Breast epithelium (tissue), 3 donors: ENCODE measurements around the gene LST1. TPM values are rescaled to one million over a fixed set of nuclear protein-coding genes. Genes with fewer than 3 reads are reported as not detected.

Source experiments
- total RNA-seq, 3 donors: library from RNA; depleted of rRNA; stranded (reverse); fragments of >200 nt; gene quantifications; one replicate each; pipeline ENCODE4 v1.1.0, GENCODE V29; 2016

Gene LST1
- total RNA-seq, 3 donors from 2014 or later: 8.8 to 10.7 (median 9.8) TPM

Other genes starting within 250 kb of the LST1 start
- 100 to 1,000 TPM; 532 to 813 (median 727) TPM for gene HLA-B, start 229.1 kb upstream of the LST1 start, total RNA-seq
- 10 to 100 TPM; 14.9 to 28.1 (median 23.6) TPM for gene MICA, start 182.7 kb upstream of the LST1 start, total RNA-seq
- 1 to 10 TPM; 2.9 to 4.6 (median 4.0) TPM for gene MICB, start 88.1 kb upstream of the LST1 start, total RNA-seq
- gene MCCD1, start 57.3 kb upstream of the LST1 start, total RNA-seq: not detected
- 100 to 1,000 TPM; 315 to 336 (median 334) TPM for gene DDX39B, start 44.3 kb upstream of the LST1 start, total RNA-seq
- 1 to 10 TPM in 2 of 3 donors, under 1 TPM in 1; 0.44 to 1.8 (median 1.6) TPM for gene ATP6V1G2, start 39.7 kb upstream of the LST1 start, total RNA-seq
- gene NFKBIL1, start 38.7 kb upstream of the LST1 start, total RNA-seq: 10 to 100 TPM; 22.3 to 34.7 (median 26.5) TPM
- gene LTA, start 14.0 kb upstream of the LST1 start, total RNA-seq: under 1 TPM in 1 of 3 donors, not detected in 2; 0.29 TPM
- gene TNF, start 10.7 kb upstream of the LST1 start, total RNA-seq: under 1 TPM in 2 of 3 donors, not detected in 1; 0.33 to 0.73 TPM
- 1 to 10 TPM in 1 of 3 donors, under 1 TPM in 1, not detected in 1; 0.96 to 1.0 TPM for gene LTB, start 3.9 kb upstream of the LST1 start, total RNA-seq
- not detected for gene NCR3, start 6.7 kb downstream of the LST1 start, total RNA-seq
- gene AIF1, start 29.0 kb downstream of the LST1 start, total RNA-seq: 10 to 100 TPM; 26.9 to 54.1 (median 28.2) TPM
- 10 to 100 TPM; 42.7 to 57.2 (median 57.0) TPM for gene PRRC2A, start 34.4 kb downstream of the LST1 start, total RNA-seq
- gene BAG6, start 66.4 kb downstream of the LST1 start, total RNA-seq: 100 to 1,000 TPM; 154 to 170 (median 157) TPM
- gene APOM, start 69.6 kb downstream of the LST1 start, total RNA-seq: 1 to 10 TPM; 1.3 to 4.8 (median 4.6) TPM
- 10 to 100 TPM; 20.3 to 27.4 (median 24.8) TPM for gene C6orf47, start 74.5 kb downstream of the LST1 start, total RNA-seq
- gene GPANK1, start 78.7 kb downstream of the LST1 start, total RNA-seq: 10 to 100 TPM; 16.2 to 22.2 (median 20.0) TPM
- 100 to 1,000 TPM; 135 to 180 (median 178) TPM for gene CSNK2B, start 79.8 kb downstream of the LST1 start, total RNA-seq
- 10 to 100 TPM in 1 of 3 donors, 1 to 10 TPM in 2; 6.2 to 12.7 (median 8.5) TPM for gene LY6G5B, start 83.7 kb downstream of the LST1 start, total RNA-seq
- 1 to 10 TPM in 1 of 3 donors, under 1 TPM in 2; 0.33 to 1.9 (median 0.64) TPM for gene LY6G5C, start 94.8 kb downstream of the LST1 start, total RNA-seq
- 10 to 100 TPM; 42.6 to 62.6 (median 50.5) TPM for gene ABHD16A, start 117.0 kb downstream of the LST1 start, total RNA-seq
- not detected for gene LY6G6F, start 120.6 kb downstream of the LST1 start, total RNA-seq
- not detected for gene LY6G6D, start 129.1 kb downstream of the LST1 start, total RNA-seq
- gene LY6G6C, start 135.5 kb downstream of the LST1 start, total RNA-seq: not detected
- gene MPIG6B, start 137.1 kb downstream of the LST1 start, total RNA-seq: under 1 TPM in 1 of 3 donors, not detected in 2; 0.16 TPM
- 100 to 1,000 TPM in 2 of 3 donors, 10 to 100 TPM in 1; 100.0 to 212 (median 115) TPM for gene DDAH2, start 143.0 kb downstream of the LST1 start, total RNA-seq
- gene CLIC1, start 150.3 kb downstream of the LST1 start, total RNA-seq: 100 to 1,000 TPM; 266 to 325 (median 318) TPM
- 10 to 100 TPM in 1 of 3 donors, 1 to 10 TPM in 2; 7.9 to 13.4 (median 8.0) TPM for gene MSH5, start 153.7 kb downstream of the LST1 start, total RNA-seq
- 1 to 10 TPM in 2 of 3 donors, not detected in 1; 1.6 to 2.0 TPM for gene SAPCD1, start 176.4 kb downstream of the LST1 start, total RNA-seq
- gene VWA7, start 191.1 kb downstream of the LST1 start, total RNA-seq: 1 to 10 TPM in 1 of 3 donors, under 1 TPM in 1, not detected in 1; under 0.01 to 1.6 TPM
- gene VARS1, start 209.5 kb downstream of the LST1 start, total RNA-seq: 10 to 100 TPM; 19.2 to 35.4 (median 26.2) TPM
- 10 to 100 TPM; 28.7 to 39.7 (median 32.6) TPM for gene LSM2, start 220.7 kb downstream of the LST1 start, total RNA-seq
- gene HSPA1L, start 229.0 kb downstream of the LST1 start, total RNA-seq: 1 to 10 TPM; 1.3 to 1.9 (median 1.6) TPM
- 100 to 1,000 TPM; 136 to 459 (median 202) TPM for gene HSPA1A, start 229.3 kb downstream of the LST1 start, total RNA-seq
- 100 to 1,000 TPM; 113 to 376 (median 232) TPM for gene HSPA1B, start 241.5 kb downstream of the LST1 start, total RNA-seq